Measurements from ENCODE around the gene LRCH1.

DNA sequence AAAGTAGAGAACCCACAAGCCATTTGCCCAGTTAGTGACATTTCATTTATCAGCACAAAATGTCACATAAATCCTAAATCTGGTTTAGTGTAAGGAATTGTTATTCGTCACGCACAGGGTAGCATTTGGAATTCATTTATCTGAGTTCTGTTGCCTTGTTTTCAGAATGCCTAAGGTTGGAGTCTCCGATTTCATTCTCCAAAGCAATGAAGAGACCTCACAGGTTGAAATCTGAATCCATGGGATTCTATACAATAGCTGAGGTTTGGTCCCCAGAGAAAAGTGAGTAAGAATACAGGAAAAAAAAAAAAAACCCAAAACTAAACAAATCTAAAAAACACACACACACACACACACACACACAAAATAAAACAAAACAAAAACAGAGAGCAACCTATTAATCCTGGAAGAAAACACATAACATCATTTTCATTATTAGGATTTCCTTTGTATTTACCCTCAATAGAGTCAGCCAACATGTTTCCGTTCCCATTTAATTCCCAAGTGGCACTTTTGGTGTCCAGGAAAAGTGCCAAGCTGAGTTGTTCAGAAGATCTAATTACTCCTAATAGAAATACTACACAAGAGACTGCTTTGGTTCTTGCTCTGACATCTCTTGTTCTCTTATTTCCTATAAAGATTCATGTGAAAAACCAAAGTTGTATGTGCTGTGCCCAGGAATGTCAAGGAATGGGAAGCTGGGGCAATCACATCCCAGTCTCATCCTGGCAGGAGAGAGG is 36.2 kb upstream of the LRCH1 start:
- TF ChIP-seq, protein P1, sequence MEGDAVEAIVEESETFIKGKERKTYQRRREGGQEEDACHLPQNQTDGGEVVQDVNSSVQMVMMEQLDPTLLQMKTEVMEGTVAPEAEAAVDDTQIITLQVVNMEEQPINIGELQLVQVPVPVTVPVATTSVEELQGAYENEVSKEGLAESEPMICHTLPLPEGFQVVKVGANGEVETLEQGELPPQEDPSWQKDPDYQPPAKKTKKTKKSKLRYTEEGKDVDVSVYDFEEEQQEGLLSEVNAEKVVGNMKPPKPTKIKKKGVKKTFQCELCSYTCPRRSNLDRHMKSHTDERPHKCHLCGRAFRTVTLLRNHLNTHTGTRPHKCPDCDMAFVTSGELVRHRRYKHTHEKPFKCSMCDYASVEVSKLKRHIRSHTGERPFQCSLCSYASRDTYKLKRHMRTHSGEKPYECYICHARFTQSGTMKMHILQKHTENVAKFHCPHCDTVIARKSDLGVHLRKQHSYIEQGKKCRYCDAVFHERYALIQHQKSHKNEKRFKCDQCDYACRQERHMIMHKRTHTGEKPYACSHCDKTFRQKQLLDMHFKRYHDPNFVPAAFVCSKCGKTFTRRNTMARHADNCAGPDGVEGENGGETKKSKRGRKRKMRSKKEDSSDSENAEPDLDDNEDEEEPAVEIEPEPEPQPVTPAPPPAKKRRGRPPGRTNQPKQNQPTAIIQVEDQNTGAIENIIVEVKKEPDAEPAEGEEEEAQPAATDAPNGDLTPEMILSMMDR (IDR thresholded peaks at IDR 0.05; ENCODE audit: borderline replicate concordance, extremely low read depth, low read length, poor library complexity, severe bottlenecking), result no peak
- no peak for TF ChIP-seq EZH2 (IDR thresholded peaks at IDR 0.05; ENCODE audit: borderline replicate concordance, low read depth, low read length, severe bottlenecking)
